ENCODE measurements around the gene IGF1. TPM values are rescaled to one million over a fixed set of nuclear protein-coding genes. Genes with fewer than 3 reads are reported as not detected.

IGF1 gene
- total and polyA plus RNA-seq, 10 of the 15 experiments (the other 5 are each of a cell fraction or from before 2014, with no cell fraction given) = 2.4 to 9.2 (median 3.5) TPM

- TF ChIP-seq CHD4 (IDR thresholded peaks at IDR 0.05) (no peak), POLR2AphosphoS2 (IDR thresholded peaks at IDR 0.05; ENCODE audit: low read depth, low read length) (no peak), CBFB (IDR thresholded peaks at IDR 0.05; ENCODE audit: low read depth) (no peak), ATF7 (IDR thresholded peaks at IDR 0.05; ENCODE audit: low read depth) (peak; percentile 62), TCF7 (IDR thresholded peaks at IDR 0.05; ENCODE audit: borderline replicate concordance) (no peak), PRDM15 (CRISPR knock-in tag; IDR thresholded peaks at IDR 0.05) (no peak), RFX5 (IDR thresholded peaks at IDR 0.05; ENCODE audit: low read depth, low read length) (no peak), DPF2 (IDR thresholded peaks at IDR 0.05) (0 out of 2 replicates have a peak, but pooled peaks have one; percentile 17), HDAC2 (IDR thresholded peaks at IDR 0.05) (no peak), BCLAF1 (IDR thresholded peaks at IDR 0.05) (no peak), KDM1A (IDR thresholded peaks at IDR 0.05; ENCODE audit: borderline replicate concordance) (no peak), ZNF24 (IDR thresholded peaks at IDR 0.05) (no peak), SRF (IDR thresholded peaks at IDR 0.05; ENCODE audit: low read depth in 2 of 2, low read length in 2 of 2) (no peak), GABPA (IDR thresholded peaks at IDR 0.05; ENCODE audit: low read depth) (no peak), MXI1 (IDR thresholded peaks at IDR 0.05; ENCODE audit: low read depth, low read length) (no peak), NBN (IDR thresholded peaks at IDR 0.05) (no peak), STAT3 (IDR thresholded peaks at IDR 0.05; ENCODE audit: low read depth, low read length) (no peak), YY1 (IDR thresholded peaks at IDR 0.05; ENCODE audit: low read depth, low read length) (no peak), FOXK2 (IDR thresholded peaks at IDR 0.05) (no peak), IKZF2 (IDR thresholded peaks at IDR 0.05) (no peak), IKZF1 (conservative IDR thresholded peaks at IDR 0.05) (0 out of 2 replicates have a peak, but pooled peaks have one; percentile 13), NR2C2 (IDR thresholded peaks at IDR 0.05; ENCODE audit: borderline replicate concordance, control insufficient read depth, insufficient read length, low read depth) (no peak), FOS (IDR thresholded peaks at IDR 0.05; ENCODE audit: borderline replicate concordance, extremely low read depth, insufficient read length) (no peak)
- TF ChIP-seq, protein P1, sequence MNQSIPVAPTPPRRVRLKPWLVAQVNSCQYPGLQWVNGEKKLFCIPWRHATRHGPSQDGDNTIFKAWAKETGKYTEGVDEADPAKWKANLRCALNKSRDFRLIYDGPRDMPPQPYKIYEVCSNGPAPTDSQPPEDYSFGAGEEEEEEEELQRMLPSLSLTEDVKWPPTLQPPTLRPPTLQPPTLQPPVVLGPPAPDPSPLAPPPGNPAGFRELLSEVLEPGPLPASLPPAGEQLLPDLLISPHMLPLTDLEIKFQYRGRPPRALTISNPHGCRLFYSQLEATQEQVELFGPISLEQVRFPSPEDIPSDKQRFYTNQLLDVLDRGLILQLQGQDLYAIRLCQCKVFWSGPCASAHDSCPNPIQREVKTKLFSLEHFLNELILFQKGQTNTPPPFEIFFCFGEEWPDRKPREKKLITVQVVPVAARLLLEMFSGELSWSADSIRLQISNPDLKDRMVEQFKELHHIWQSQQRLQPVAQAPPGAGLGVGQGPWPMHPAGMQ (IDR thresholded peaks at IDR 0.05; ENCODE audit: borderline replicate concordance) = no peak
- TF ChIP-seq, protein P2, sequence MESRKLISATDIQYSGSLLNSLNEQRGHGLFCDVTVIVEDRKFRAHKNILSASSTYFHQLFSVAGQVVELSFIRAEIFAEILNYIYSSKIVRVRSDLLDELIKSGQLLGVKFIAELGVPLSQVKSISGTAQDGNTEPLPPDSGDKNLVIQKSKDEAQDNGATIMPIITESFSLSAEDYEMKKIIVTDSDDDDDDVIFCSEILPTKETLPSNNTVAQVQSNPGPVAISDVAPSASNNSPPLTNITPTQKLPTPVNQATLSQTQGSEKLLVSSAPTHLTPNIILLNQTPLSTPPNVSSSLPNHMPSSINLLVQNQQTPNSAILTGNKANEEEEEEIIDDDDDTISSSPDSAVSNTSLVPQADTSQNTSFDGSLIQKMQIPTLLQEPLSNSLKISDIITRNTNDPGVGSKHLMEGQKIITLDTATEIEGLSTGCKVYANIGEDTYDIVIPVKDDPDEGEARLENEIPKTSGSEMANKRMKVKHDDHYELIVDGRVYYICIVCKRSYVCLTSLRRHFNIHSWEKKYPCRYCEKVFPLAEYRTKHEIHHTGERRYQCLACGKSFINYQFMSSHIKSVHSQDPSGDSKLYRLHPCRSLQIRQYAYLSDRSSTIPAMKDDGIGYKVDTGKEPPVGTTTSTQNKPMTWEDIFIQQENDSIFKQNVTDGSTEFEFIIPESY (IDR thresholded peaks at IDR 0.05) = no peak
These were observed 30.1 kb upstream of the IGF1 start (continued) for GRCh38 chr12:102510463-102510862.
